Measurements from ENCODE around the gene RAB40A. TPM values are rescaled to one million over a fixed set of nuclear protein-coding genes. Genes with fewer than 3 reads are reported as not detected.
A peak's percentile ranks its signal among the peaks of the same experiment; 100 is the strongest.

Gene RAB40A
- total RNA-seq, 2 donors from 2014 or later = 0.31 TPM; not detected in 1

GRCh38 chrX:103537871-103538387 lies 18.6 kb upstream of the RAB40A start:
- H3K4me1 Mint-ChIP-seq = peaks cover 4% of the 10 kb centered on the region
- H3K27ac Mint-ChIP-seq = no peak overlapping the region
- no peaks in the 10 kb centered on the region for H3K36me3 Mint-ChIP-seq (ENCODE audit: low read depth)
- no peak overlapping the region for H3K4me3 Mint-ChIP-seq
- no peaks in the 10 kb centered on the region for H3K27me3 Mint-ChIP-seq
- H3K9me3 ChIP-seq (ENCODE audit: control insufficient read depth, low read length, poor library complexity, severe bottlenecking) = no peaks in the 10 kb centered on the region
- ATAC-seq = no peak
- DNase-seq = no peak

GRCh38 chrX:103536732-103537131 lies 17.4 kb upstream of the RAB40A start:
- DNase-seq (no peak), ATAC-seq (no peak)
- no peak overlapping the region for H3K27ac Mint-ChIP-seq
- H3K27me3 Mint-ChIP-seq = no peaks in the 10 kb centered on the region
- H3K4me3 Mint-ChIP-seq = no peak overlapping the region
- H3K4me1 Mint-ChIP-seq = peaks cover 4% of the 10 kb centered on the region
- no peaks in the 10 kb centered on the region for H3K36me3 Mint-ChIP-seq (ENCODE audit: low read depth)
- H3K9me3 ChIP-seq (ENCODE audit: control insufficient read depth, low read length, poor library complexity, severe bottlenecking) = no peaks in the 10 kb centered on the region

GRCh38 chrX:103536071-103536470 lies 16.8 kb upstream of the RAB40A start:
- no peaks in the 10 kb centered on the region for H3K27me3 Mint-ChIP-seq
- H3K9me3 ChIP-seq (ENCODE audit: control insufficient read depth, low read length, poor library complexity, severe bottlenecking) = no peaks in the 10 kb centered on the region
- H3K27ac Mint-ChIP-seq = no peak overlapping the region
- peaks cover 4% of the 10 kb centered on the region for H3K4me1 Mint-ChIP-seq
- H3K36me3 Mint-ChIP-seq (ENCODE audit: low read depth) = no peaks in the 10 kb centered on the region
- ATAC-seq (no peak), DNase-seq (no peak)
- H3K4me3 Mint-ChIP-seq = no peak overlapping the region

GRCh38 chrX:103535206-103535605 lies 15.9 kb upstream of the RAB40A start:
- Mint-ChIP-seq H3K4me1 (peaks cover 4% of the 10 kb centered on the region), H3K4me3 (no peak overlapping the region), H3K27me3 (no peaks in the 10 kb centered on the region), H3K27ac (no peak overlapping the region), H3K36me3 (ENCODE audit: low read depth) (no peaks in the 10 kb centered on the region)
- no peak for ATAC-seq
- no peaks in the 10 kb centered on the region for H3K9me3 ChIP-seq (ENCODE audit: control insufficient read depth, low read length, poor library complexity, severe bottlenecking)
- DNase-seq = no peak

GRCh38 chrX:103533511-103534216 lies 14.4 kb upstream of the RAB40A start:
- no peaks in the 10 kb centered on the region for H3K36me3 Mint-ChIP-seq (ENCODE audit: low read depth)
- H3K4me1 Mint-ChIP-seq = peaks cover 4% of the 10 kb centered on the region
- DNase-seq = peak; percentile 36 to 52 (median 42)
- peak; percentile 59 for ATAC-seq
- H3K27me3 Mint-ChIP-seq = no peaks in the 10 kb centered on the region
- peak overlapping the region; percentile 79 for H3K4me3 Mint-ChIP-seq
- no peak overlapping the region for H3K27ac Mint-ChIP-seq
- no peaks in the 10 kb centered on the region for H3K9me3 ChIP-seq (ENCODE audit: control insufficient read depth, low read length, poor library complexity, severe bottlenecking)

GRCh38 chrX:103531002-103531401 lies 11.7 kb upstream of the RAB40A start:
- Mint-ChIP-seq H3K27ac (no peak overlapping the region), H3K36me3 (ENCODE audit: low read depth) (no peaks in the 10 kb centered on the region), H3K4me3 (no peak overlapping the region), H3K4me1 (peaks cover 4% of the 10 kb centered on the region), H3K27me3 (no peaks in the 10 kb centered on the region)
- no peak for DNase-seq
- no peak for ATAC-seq
- no peaks in the 10 kb centered on the region for H3K9me3 ChIP-seq (ENCODE audit: control insufficient read depth, low read length, poor library complexity, severe bottlenecking)

- H3K27me3 Mint-ChIP-seq = no peaks in the 10 kb centered on the region
Measured at GRCh38 chrX:103530545-103530944, 11.3 kb upstream of the RAB40A start.

GRCh38 chrX:103529550-103529949 lies 10.3 kb upstream of the RAB40A start:
- DNase-seq (no peak), ATAC-seq (no peak)
- no peaks in the 10 kb centered on the region for H3K27me3 Mint-ChIP-seq
- H3K36me3 Mint-ChIP-seq (ENCODE audit: low read depth) = no peaks in the 10 kb centered on the region
- H3K4me1 Mint-ChIP-seq = peaks cover 4% of the 10 kb centered on the region
- H3K4me3 Mint-ChIP-seq = no peak overlapping the region
- H3K27ac Mint-ChIP-seq = no peak overlapping the region
- H3K9me3 ChIP-seq (ENCODE audit: control insufficient read depth, low read length, poor library complexity, severe bottlenecking) = no peaks in the 10 kb centered on the region

More at GRCh38 chrX:103530545-103530944, 11.3 kb upstream of the RAB40A start:
- Mint-ChIP-seq H3K27ac (no peak overlapping the region), H3K4me1 (peaks cover 4% of the 10 kb centered on the region), H3K4me3 (no peak overlapping the region), H3K36me3 (ENCODE audit: low read depth) (no peaks in the 10 kb centered on the region)
- ATAC-seq = no peak
- no peaks in the 10 kb centered on the region for H3K9me3 ChIP-seq (ENCODE audit: control insufficient read depth, low read length, poor library complexity, severe bottlenecking)
- no peak for DNase-seq

- Mint-ChIP-seq H3K27ac (no peak overlapping the region), H3K36me3 (ENCODE audit: low read depth) (no peaks in the 10 kb centered on the region), H3K27me3 (no peaks in the 10 kb centered on the region), H3K4me1 (no peaks in the 10 kb centered on the region), H3K4me3 (no peak overlapping the region)
- no peaks in the 10 kb centered on the region for H3K9me3 ChIP-seq (ENCODE audit: control insufficient read depth, low read length, poor library complexity, severe bottlenecking)
- ATAC-seq = no peak
- DNase-seq = no peak
Measured at GRCh38 chrX:103524747-103525146, 5.5 kb upstream of the RAB40A start.

GRCh38 chrX:103523605-103524004 lies 4.3 kb upstream of the RAB40A start:
- no peaks in the 10 kb centered on the region for H3K9me3 ChIP-seq (ENCODE audit: control insufficient read depth, low read length, poor library complexity, severe bottlenecking)
- ATAC-seq (no peak), DNase-seq (no peak)
- Mint-ChIP-seq H3K27me3 (no peaks in the 10 kb centered on the region), H3K27ac (no peak overlapping the region), H3K4me1 (no peaks in the 10 kb centered on the region), H3K4me3 (no peak overlapping the region), H3K36me3 (ENCODE audit: low read depth) (no peaks in the 10 kb centered on the region)

GRCh38 chrX:103520386-103520785 lies 1.1 kb upstream of the RAB40A start:
- Mint-ChIP-seq H3K36me3 (ENCODE audit: low read depth) (no peaks in the 10 kb centered on the region), H3K4me1 (no peaks in the 10 kb centered on the region), H3K4me3 (no peak overlapping the region), H3K27me3 (no peaks in the 10 kb centered on the region), H3K27ac (no peak overlapping the region)
- DNase-seq = no peak
- no peaks in the 10 kb centered on the region for H3K9me3 ChIP-seq (ENCODE audit: control insufficient read depth, low read length, poor library complexity, severe bottlenecking)
- no peak for ATAC-seq

GRCh38 chrX:103518571-103518970 lies 718 bp downstream of the RAB40A start:
- Mint-ChIP-seq H3K27ac (no peak overlapping the region), H3K27me3 (no peaks in the 10 kb centered on the region), H3K36me3 (ENCODE audit: low read depth) (no peaks in the 10 kb centered on the region), H3K4me3 (no peak overlapping the region), H3K4me1 (no peaks in the 10 kb centered on the region)
- no peak for DNase-seq
- no peaks in the 10 kb centered on the region for H3K9me3 ChIP-seq (ENCODE audit: control insufficient read depth, low read length, poor library complexity, severe bottlenecking)
- no peak for ATAC-seq

GRCh38 chrX:103517246-103517645 lies 2.0 kb downstream of the RAB40A start:
- no peaks in the 10 kb centered on the region for H3K4me1 Mint-ChIP-seq
- H3K27me3 Mint-ChIP-seq = no peaks in the 10 kb centered on the region
- no peak overlapping the region for H3K27ac Mint-ChIP-seq
- no peak for ATAC-seq
- no peaks in the 10 kb centered on the region for H3K9me3 ChIP-seq (ENCODE audit: control insufficient read depth, low read length, poor library complexity, severe bottlenecking)
- no peak for DNase-seq
- H3K36me3 Mint-ChIP-seq (ENCODE audit: low read depth) = no peaks in the 10 kb centered on the region
- H3K4me3 Mint-ChIP-seq = no peak overlapping the region

GRCh38 chrX:103513476-103514108 lies 5.7 kb downstream of the RAB40A start:
- ATAC-seq (no peak), DNase-seq (no peak)
- Mint-ChIP-seq H3K27me3 (no peaks in the 10 kb centered on the region), H3K36me3 (ENCODE audit: low read depth) (no peaks in the 10 kb centered on the region), H3K27ac (no peak overlapping the region), H3K4me1 (no peaks in the 10 kb centered on the region), H3K4me3 (no peak overlapping the region)
- no peaks in the 10 kb centered on the region for H3K9me3 ChIP-seq (ENCODE audit: control insufficient read depth, low read length, poor library complexity, severe bottlenecking)
